PC-3 (cell line): ENCODE results near the gene MYL2.

Source experiments
- EZH2 ChIP-seq: fragments of 300-600 bp; sonication (generic); IDR thresholded peaks from one replicate; pipeline ENCODE4 v1.6.1; 2017; ENCODE audit warnings: antibody characterized with exemption, mild to moderate bottlenecking, low read length; ENCODE audit not compliant: unreplicated experiment
- TF ChIP-seq, protein P1 (sequence below): fragments of 300-600 bp; sonication (generic); conservative IDR thresholded peaks from 2 replicates; pipeline ENCODE4 v1.5.1; 2017; ENCODE audit warnings: antibody characterized with exemption, low read depth, mild to moderate bottlenecking, low read length

- TF ChIP-seq, protein P1, sequence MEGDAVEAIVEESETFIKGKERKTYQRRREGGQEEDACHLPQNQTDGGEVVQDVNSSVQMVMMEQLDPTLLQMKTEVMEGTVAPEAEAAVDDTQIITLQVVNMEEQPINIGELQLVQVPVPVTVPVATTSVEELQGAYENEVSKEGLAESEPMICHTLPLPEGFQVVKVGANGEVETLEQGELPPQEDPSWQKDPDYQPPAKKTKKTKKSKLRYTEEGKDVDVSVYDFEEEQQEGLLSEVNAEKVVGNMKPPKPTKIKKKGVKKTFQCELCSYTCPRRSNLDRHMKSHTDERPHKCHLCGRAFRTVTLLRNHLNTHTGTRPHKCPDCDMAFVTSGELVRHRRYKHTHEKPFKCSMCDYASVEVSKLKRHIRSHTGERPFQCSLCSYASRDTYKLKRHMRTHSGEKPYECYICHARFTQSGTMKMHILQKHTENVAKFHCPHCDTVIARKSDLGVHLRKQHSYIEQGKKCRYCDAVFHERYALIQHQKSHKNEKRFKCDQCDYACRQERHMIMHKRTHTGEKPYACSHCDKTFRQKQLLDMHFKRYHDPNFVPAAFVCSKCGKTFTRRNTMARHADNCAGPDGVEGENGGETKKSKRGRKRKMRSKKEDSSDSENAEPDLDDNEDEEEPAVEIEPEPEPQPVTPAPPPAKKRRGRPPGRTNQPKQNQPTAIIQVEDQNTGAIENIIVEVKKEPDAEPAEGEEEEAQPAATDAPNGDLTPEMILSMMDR = no peak
- no peak for TF ChIP-seq EZH2
Observed at GRCh38 chr12:110883251-110883650, 37.1 kb downstream of the MYL2 start.
